ENCODE results near the gene SMIM45.

- TF ChIP-seq, protein P1, sequence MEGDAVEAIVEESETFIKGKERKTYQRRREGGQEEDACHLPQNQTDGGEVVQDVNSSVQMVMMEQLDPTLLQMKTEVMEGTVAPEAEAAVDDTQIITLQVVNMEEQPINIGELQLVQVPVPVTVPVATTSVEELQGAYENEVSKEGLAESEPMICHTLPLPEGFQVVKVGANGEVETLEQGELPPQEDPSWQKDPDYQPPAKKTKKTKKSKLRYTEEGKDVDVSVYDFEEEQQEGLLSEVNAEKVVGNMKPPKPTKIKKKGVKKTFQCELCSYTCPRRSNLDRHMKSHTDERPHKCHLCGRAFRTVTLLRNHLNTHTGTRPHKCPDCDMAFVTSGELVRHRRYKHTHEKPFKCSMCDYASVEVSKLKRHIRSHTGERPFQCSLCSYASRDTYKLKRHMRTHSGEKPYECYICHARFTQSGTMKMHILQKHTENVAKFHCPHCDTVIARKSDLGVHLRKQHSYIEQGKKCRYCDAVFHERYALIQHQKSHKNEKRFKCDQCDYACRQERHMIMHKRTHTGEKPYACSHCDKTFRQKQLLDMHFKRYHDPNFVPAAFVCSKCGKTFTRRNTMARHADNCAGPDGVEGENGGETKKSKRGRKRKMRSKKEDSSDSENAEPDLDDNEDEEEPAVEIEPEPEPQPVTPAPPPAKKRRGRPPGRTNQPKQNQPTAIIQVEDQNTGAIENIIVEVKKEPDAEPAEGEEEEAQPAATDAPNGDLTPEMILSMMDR (IDR thresholded peaks at IDR 0.05), result no peak
- TF ChIP-seq POLR2A (IDR thresholded peaks at IDR 0.05), result no peak
These were observed 47.2 kb upstream of the SMIM45 start for GRCh38 chr22:41904450-41905410.
